ENCODE measurements around the gene ANKIB1. TPM values are rescaled to one million over a fixed set of nuclear protein-coding genes. Genes with fewer than 3 reads are reported as not detected.
A peak's percentile ranks its signal among the peaks of the same experiment; 100 is the strongest.

Gene ANKIB1
- polyA plus RNA-seq, 2 of the 4 experiments (the other 2 are of a cell fraction), result 20.7 to 59.5 TPM

DNA sequence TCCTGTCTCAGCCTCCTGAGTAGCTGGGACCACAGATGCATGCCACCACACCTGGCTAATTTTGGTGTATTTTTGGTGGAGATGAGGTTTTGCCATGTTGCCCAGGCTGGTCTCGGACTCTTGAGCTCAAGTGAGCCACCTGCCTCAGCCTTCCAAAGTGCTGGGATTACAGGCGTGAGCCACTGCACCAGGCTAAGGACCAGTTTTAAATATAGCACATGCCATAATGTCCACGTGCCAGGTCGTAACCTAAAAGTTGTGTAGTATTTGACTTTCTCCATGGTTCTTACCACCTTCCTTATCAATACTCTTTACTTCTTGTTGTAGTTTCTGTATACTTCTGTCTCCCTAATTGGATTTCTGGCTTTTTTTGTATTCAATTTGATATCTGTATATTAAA, 13.3 kb downstream of the ANKIB1 start:
- ATAC-seq (no peak), FAIRE-seq (no peak), DNase-seq (ENCODE audit: low read depth in 1 of 2, low spot score in 1 of 2) (no peak)
- Histone ChIP-seq H3K4me3 (no peak overlapping the region), H3K9me3 (peaks cover 8% of the 10 kb centered on the region; the same call in 1 of the 3 replicates), H3K4me2 (no peak overlapping the region), H3K4me1 (peaks cover 11% of the 10 kb centered on the region), H3K27ac (no peak overlapping the region)
- 99% methylated on average over 4 of the region's 4 CpGs for WGBS (ENCODE audit: missing lambda C conversion rate)
- ChIA-PET POLR2A (no interaction called here), CTCF (no interaction called here)
- no peak for TF ChIP-seq HDAC2 (IDR thresholded peaks at IDR 0.05)
- TF ChIP-seq, protein P1, sequence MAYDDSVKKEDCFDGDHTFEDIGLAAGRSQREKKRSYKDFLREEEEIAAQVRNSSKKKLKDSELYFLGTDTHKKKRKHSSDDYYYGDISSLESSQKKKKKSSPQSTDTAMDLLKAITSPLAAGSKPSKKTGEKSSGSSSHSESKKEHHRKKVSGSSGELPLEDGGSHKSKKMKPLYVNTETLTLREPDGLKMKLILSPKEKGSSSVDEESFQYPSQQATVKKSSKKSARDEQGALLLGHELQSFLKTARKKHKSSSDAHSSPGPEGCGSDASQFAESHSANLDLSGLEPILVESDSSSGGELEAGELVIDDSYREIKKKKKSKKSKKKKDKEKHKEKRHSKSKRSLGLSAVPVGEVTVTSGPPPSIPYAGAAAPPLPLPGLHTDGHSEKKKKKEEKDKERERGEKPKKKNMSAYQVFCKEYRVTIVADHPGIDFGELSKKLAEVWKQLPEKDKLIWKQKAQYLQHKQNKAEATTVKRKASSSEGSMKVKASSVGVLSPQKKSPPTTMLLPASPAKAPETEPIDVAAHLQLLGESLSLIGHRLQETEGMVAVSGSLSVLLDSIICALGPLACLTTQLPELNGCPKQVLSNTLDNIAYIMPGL (CRISPR knock-in tag; IDR thresholded peaks at IDR 0.05; ENCODE audit: borderline replicate concordance), result no peak
- no peak for TF ChIP-seq NFE2L2 (conservative IDR thresholded peaks at IDR 0.05; ENCODE audit: low read length)
- TF ChIP-seq ELK1 (IDR thresholded peaks at IDR 0.05; ENCODE audit: low read depth, low read length), result no peak
- no peak for TF ChIP-seq SMC3 (IDR thresholded peaks at IDR 0.05)
- TF ChIP-seq MAFK (IDR thresholded peaks at IDR 0.05; ENCODE audit: partially characterized antibody), result no peak
- TF ChIP-seq RNF2 (IDR thresholded peaks at IDR 0.05; ENCODE audit: borderline replicate concordance, low read depth), result no peak
- TF ChIP-seq HEYL (CRISPR knock-in tag; IDR thresholded peaks at IDR 0.05), result no peak
- no peak for TF ChIP-seq MAZ (IDR thresholded peaks at IDR 0.05; ENCODE audit: borderline replicate concordance, low read depth, low read length)
- TF ChIP-seq USF2 (IDR thresholded peaks at IDR 0.05), result no peak
- no peak for TF ChIP-seq RAD21 (conservative IDR thresholded peaks at IDR 0.05 in 1 of 2, IDR thresholded peaks at IDR 0.05 in 1 of 2)
- no peak for TF ChIP-seq EP300 (IDR thresholded peaks at IDR 0.05)
- TF ChIP-seq EHMT2 (IDR thresholded peaks at IDR 0.05; ENCODE audit: low read depth), result no peak
- TF ChIP-seq BHLHE40 (IDR thresholded peaks at IDR 0.05; ENCODE audit: low read depth, low read length), result no peak

DNA sequence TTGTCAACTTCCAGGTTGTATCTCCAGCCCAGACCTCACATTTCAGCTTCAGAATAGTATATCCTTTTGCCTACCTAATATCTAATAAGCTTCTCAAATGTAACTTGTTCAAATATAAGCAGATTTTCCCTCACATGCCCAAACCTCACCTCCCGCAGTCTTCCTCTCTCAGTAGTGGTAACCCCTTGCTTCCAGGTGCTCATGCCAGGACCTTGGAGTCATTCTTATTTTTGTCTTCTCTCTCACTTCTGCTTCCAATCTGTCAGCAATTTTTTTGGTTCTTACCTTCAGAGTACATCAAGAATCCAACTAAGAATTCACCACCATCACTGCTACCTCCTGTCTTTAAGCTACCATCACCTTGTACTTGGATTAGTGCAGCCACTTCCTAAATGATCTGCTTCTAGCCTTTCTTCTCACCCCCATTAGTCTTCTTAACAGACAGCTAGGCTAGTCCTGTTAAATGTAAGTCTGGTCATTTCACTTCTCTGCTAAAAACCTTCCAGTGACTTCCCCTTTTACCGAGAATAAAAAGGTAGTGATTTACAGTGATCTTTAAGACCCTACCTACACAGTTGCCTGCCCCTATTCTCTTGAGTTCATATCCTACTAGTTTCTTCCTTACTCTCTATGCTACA, 14.0 kb downstream of the ANKIB1 start:
- Histone ChIP-seq H3K27ac (no peak overlapping the region), H3K4me2 (peak overlapping the region; percentile 13; the same call in 1 of the 3 replicates), H3K4me1 (peaks cover 11% of the 10 kb centered on the region), H3K9me3 (peaks cover 8% of the 10 kb centered on the region; the same call in 1 of the 3 replicates), H3K4me3 (no peak overlapping the region)
- 84% methylated on average over 2 of the region's 2 CpGs for WGBS (ENCODE audit: missing lambda C conversion rate)
- ChIA-PET CTCF (no interaction called here), POLR2A (no interaction called here)
- DNase-seq (ENCODE audit: low read depth in 1 of 2, low spot score in 1 of 2) (no peak), ATAC-seq (no peak; a peak in 1 of 6 replicates), FAIRE-seq (no peak)
- TF ChIP-seq HOXA7 (CRISPR knock-in tag; IDR thresholded peaks at IDR 0.05) (no peak), MAZ (IDR thresholded peaks at IDR 0.05; ENCODE audit: borderline replicate concordance, low read depth, low read length) (no peak), NR3C1 (IDR thresholded peaks at IDR 0.05) (no peak)

GRCh38 chr7:92260248-92260781, 14.5 kb downstream of the ANKIB1 start:
- Histone ChIP-seq H3K9me3 (peaks cover 8% of the 10 kb centered on the region; the same call in 1 of the 3 replicates), H3K4me2 (peak overlapping the region; percentile 13; the same call in 1 of the 3 replicates), H3K27ac (no peak overlapping the region), H3K4me1 (peaks cover 11% of the 10 kb centered on the region), H3K4me3 (no peak overlapping the region)
- TF ChIP-seq EP300 (IDR thresholded peaks at IDR 0.05) (no peak), NFE2L2 (conservative IDR thresholded peaks at IDR 0.05; ENCODE audit: low read length) (no peak), FOSL2 (IDR thresholded peaks at IDR 0.05) (no peak), FOSL2 (CRISPR knock-in tag; IDR thresholded peaks at IDR 0.05) (peak; percentile 47), POLR2A (IDR thresholded peaks at IDR 0.05; ENCODE audit: low read length) (no peak), MAFK (IDR thresholded peaks at IDR 0.05; ENCODE audit: partially characterized antibody) (no peak)
- DNase-seq (ENCODE audit: low read depth in 1 of 2, low spot score in 1 of 2) (peak in 1 of 2 experiments; percentile 7), FAIRE-seq (no peak), ATAC-seq (peak; percentile 39 to 40; a peak in 3 of 6 replicates)
- WGBS (ENCODE audit: missing lambda C conversion rate), result 63% methylated on average over 7 of the region's 7 CpGs
- ChIA-PET POLR2A (no interaction called here), CTCF (interaction anchor here (0.8 kb wide), 1 partner anchor 14 kb away, joined by 3 read pairs; no protein-coding TSS in a partner anchor)

Measured in A549 (cell line).